Measurements from ENCODE around the gene RFC3.

DNA sequence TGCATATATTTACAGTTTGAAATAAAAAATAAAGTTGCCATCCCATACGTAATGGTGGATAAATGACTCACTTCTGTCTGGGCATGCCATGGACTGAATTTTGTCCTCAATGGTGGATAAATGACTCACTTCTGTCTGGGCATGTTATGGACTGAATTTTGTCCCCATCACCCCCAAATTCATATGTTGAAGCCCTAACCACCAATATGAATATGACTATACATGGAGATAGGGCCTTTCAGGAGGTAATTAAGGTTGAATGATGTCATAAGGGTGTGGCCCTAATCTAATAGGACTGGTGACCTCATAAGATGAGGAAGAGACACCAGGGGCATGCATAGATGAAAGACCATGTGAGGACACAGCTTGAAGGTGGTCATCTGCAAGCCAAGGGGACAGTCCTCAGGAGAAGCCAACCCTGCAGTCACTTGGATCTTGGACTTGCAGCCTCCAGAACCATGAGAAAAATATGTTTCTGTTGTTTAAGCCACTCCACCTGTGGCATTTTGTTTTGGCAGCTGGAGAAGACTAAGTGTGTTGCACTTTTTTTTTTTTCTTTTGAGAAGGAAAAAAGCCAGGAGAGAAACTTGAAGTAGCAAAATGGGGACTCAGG is 41.8 kb downstream of the RFC3 start:
- TF ChIP-seq, protein P1, sequence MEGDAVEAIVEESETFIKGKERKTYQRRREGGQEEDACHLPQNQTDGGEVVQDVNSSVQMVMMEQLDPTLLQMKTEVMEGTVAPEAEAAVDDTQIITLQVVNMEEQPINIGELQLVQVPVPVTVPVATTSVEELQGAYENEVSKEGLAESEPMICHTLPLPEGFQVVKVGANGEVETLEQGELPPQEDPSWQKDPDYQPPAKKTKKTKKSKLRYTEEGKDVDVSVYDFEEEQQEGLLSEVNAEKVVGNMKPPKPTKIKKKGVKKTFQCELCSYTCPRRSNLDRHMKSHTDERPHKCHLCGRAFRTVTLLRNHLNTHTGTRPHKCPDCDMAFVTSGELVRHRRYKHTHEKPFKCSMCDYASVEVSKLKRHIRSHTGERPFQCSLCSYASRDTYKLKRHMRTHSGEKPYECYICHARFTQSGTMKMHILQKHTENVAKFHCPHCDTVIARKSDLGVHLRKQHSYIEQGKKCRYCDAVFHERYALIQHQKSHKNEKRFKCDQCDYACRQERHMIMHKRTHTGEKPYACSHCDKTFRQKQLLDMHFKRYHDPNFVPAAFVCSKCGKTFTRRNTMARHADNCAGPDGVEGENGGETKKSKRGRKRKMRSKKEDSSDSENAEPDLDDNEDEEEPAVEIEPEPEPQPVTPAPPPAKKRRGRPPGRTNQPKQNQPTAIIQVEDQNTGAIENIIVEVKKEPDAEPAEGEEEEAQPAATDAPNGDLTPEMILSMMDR (conservative IDR thresholded peaks at IDR 0.05), result no peak
- TF ChIP-seq EZH2 (IDR thresholded peaks at IDR 0.05; ENCODE audit: low read depth), result no peak

All from PC-9 (cell line).